GM18861 (cell line): ENCODE data around the gene DBX1.
"Not testable (repeated sequence)": the region's sequence is repeated elsewhere in the genome, so short reads cannot be mapped to it uniquely, and the experiment has no call there.

Experiments used
- ATAC-seq: cut with Tn5 transposase; IDR thresholded peaks from one replicate; pipeline ENCODE4 v1.9.1; 2021; ENCODE audit not compliant: unreplicated experiment

Gene DBX1

GRCh38 chr11:20160425-20161229 is at the start of gene DBX1:
Gene DBX1 (minus strand): TSS chr11:20160475. CDS start chr11:20160324, 151 bp downstream.
- ATAC-seq, result no peak

GRCh38 chr11:20208622-20209111 is 48.4 kb upstream of the DBX1 start:
- no peak for ATAC-seq

- no peak for ATAC-seq
Measured at GRCh38 chr11:20207781-20208621, 47.7 kb upstream of the DBX1 start.

GRCh38 chr11:20205807-20206206 is 45.5 kb upstream of the DBX1 start:
- no peak for ATAC-seq

GRCh38 chr11:20204681-20205080 is 44.4 kb upstream of the DBX1 start:
- ATAC-seq, result no peak

- no peak for ATAC-seq
Measured at GRCh38 chr11:20203831-20204230, 43.6 kb upstream of the DBX1 start.

- no peak for ATAC-seq
Measured at GRCh38 chr11:20201231-20201630, 41.0 kb upstream of the DBX1 start.

- not testable (repeated sequence) for ATAC-seq
Measured at GRCh38 chr11:20200331-20200955, 40.2 kb upstream of the DBX1 start.

- no peak for ATAC-seq
Measured at GRCh38 chr11:20197881-20198280, 37.6 kb upstream of the DBX1 start.

- no peak for ATAC-seq
Measured at GRCh38 chr11:20194470-20194869, 34.2 kb upstream of the DBX1 start.

GRCh38 chr11:20193307-20193706 is 33.0 kb upstream of the DBX1 start:
- ATAC-seq, result no peak

GRCh38 chr11:20192641-20193040 is 32.4 kb upstream of the DBX1 start:
- ATAC-seq, result no peak

GRCh38 chr11:20192151-20192550 is 31.9 kb upstream of the DBX1 start:
- no peak for ATAC-seq

GRCh38 chr11:20178976-20179375 is 18.7 kb upstream of the DBX1 start:
- ATAC-seq, result no peak

- ATAC-seq, result no peak
Measured at GRCh38 chr11:20177136-20177535, 16.9 kb upstream of the DBX1 start.

GRCh38 chr11:20172721-20173447 is 12.6 kb upstream of the DBX1 start:
- no peak for ATAC-seq

- no peak for ATAC-seq
Measured at GRCh38 chr11:20163783-20164481, 3.7 kb upstream of the DBX1 start.

- ATAC-seq, result no peak
Measured at GRCh38 chr11:20162824-20163782, 2.8 kb upstream of the DBX1 start.
